Urothelium cell line (cell line): Measurements from ENCODE around the gene SNX24.

Experiments
- DNase-seq: peaks from one replicate; pipeline ENCODE4 v3.0.0; 2011; ENCODE audit warnings: low spot score, mixed read lengths
- FAIRE-seq: peaks from 2 replicates; lab custom pipeline; 2011; peaks lifted over from hg19 to GRCh38; lab: Jason Lieb, UNC

The SNX24 gene

DNA sequence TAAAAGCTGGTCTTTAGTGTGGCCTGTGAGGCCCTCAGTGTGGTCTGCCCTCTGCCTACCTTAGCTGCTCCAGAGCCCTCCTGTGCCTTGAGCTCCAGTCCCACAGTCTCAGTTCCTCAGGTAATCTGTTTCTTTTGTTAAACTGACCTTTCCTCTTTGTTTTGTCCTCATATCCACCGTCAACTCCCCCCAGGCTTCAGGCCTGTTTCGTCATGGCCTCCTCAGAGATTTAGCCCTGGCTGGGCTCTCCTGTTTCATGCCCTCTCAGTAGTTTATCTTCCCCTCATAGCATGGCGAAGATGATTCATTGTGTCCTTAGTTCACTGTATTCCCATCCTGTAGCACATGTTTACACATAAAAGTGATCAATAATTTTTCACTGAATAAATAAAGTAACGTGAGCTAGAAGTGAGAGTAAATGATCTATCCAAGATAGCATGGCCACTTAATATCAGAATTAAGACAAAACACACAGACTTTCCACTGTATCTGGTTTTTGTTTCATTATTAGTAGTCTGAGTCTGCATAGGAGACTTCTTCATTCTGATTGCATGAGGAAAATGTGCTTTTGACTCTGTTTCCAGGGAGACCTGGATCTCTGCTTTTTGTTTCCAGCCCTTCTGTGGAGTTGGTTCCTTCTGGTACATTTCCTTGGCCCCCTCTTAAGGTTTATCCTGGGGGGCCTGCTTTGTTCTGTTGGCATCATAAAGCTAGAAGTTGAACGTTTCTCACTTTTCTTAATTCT lies 70.5 kb downstream of the SNX24 start:
- FAIRE-seq (no peak), DNase-seq (no peak)

GRCh38 chr5:122916490-122916889 lies 71.1 kb downstream of the SNX24 start:
- no peak for DNase-seq
- FAIRE-seq: no peak

GRCh38 chr5:122919969-122920368 lies 74.6 kb downstream of the SNX24 start:
- DNase-seq: no peak
- no peak for FAIRE-seq

GRCh38 chr5:122921826-122922225 lies 76.4 kb downstream of the SNX24 start:
- DNase-seq: no peak
- FAIRE-seq: no peak

DNA sequence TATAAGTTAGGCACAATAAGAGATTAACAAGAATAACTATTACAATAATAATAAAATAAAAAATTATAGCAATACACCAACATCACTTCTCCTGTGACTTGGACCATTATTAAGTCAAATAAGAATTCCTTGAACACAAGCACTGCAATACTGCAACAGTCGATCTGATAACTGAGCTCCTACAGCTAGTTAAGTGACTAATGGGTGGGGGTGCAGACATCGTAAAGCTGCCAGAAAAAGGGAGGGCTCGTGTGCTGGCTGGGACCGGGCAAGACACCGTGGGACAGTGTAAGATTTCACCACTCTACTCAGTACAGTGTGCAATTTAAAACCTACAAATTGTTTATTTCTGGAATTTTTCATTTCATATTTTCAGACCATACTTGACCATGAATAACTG lies 78.8 kb downstream of the SNX24 start:
- no peak for DNase-seq

DNA sequence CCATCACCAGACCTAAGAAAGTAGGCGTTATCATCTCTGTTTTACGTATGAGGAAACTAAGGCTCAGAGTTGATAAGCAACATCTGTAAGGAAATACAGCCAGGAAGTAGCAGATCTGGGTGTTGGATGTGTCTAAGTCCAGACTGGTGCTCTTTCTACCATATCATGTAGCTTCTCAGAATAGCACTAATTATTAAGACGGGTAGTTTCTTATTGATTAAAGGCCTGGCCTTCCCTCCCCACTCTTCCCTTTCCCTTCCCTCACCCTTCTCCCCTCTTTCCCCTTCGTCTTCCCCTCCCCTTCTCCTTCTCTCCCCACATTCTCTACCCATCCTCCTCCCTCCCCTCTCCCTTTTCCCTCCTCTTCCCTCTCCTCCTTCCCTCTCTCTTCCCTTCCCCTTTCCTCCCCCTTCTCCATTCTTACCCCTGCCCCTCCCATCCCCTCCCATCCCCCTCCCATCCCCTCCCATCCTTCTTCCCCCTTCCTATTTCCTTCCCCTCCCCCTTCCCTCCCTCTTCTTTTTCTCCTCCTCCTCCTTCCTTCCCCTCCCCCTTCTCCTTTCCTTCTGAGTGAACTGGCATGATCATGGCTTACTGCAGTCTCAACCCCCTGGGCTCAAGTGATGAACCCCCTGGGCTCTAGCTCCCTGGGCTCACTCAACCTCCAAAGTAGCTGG lies 79.4 kb downstream of the SNX24 start:
- FAIRE-seq (no peak), DNase-seq (no peak)

More for the DNA sequence above, 78.8 kb downstream of the SNX24 start:
- no peak for FAIRE-seq

- DNase-seq (no peak), FAIRE-seq (no peak)
Measured at GRCh38 chr5:122929001-122929400, 83.6 kb downstream of the SNX24 start.

DNA sequence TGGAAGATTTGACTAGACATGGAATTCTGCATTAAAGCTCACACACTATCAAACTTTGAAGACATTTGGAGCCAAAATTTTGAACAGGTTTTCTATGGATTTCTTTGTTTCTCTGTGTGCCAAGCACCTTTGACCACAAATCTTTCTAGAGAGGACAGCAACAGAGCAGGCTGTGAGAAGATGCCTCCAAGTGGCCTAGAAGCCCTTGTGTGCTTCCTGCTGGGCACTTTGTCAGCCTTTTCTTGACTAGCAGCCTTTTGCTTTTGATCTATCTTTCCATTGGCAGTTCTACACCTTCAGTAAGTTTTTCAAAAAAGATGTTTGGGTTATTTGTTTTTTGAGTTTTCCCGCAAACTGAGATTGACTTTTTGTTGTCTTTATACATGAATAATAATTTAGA lies 84.6 kb downstream of the SNX24 start:
- no peak for FAIRE-seq

GRCh38 chr5:122933956-122934355 lies 88.5 kb downstream of the SNX24 start:
- no peak for FAIRE-seq

More for the DNA sequence above, 84.6 kb downstream of the SNX24 start:
- DNase-seq: no peak

GRCh38 chr5:122936088-122936487 lies 90.7 kb downstream of the SNX24 start:
- DNase-seq: no peak
- no peak for FAIRE-seq

More at GRCh38 chr5:122933956-122934355, 88.5 kb downstream of the SNX24 start:
- DNase-seq: no peak

GRCh38 chr5:122937914-122938313 lies 92.5 kb downstream of the SNX24 start:
- FAIRE-seq (no peak), DNase-seq (no peak)

DNA sequence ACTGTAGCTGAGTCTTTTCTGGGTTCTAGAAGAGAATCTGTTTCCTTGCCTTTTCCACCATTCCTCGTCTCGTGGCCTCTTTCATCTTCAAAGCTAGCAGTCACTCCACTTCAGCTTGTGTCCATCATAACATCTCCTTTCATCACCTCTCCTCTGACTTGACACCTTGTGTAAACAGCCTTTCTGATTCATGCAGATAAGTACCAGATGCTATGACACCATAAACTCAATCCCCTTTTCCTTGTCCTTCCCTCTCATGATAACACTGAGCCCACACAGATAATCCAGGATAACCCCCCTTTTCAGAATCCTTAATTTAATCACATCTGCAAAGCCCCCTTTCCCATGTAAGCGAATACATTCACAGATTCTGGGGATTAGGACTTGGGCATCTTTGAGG lies 95.5 kb downstream of the SNX24 start:
- DNase-seq (no peak), FAIRE-seq (no peak)

DNA sequence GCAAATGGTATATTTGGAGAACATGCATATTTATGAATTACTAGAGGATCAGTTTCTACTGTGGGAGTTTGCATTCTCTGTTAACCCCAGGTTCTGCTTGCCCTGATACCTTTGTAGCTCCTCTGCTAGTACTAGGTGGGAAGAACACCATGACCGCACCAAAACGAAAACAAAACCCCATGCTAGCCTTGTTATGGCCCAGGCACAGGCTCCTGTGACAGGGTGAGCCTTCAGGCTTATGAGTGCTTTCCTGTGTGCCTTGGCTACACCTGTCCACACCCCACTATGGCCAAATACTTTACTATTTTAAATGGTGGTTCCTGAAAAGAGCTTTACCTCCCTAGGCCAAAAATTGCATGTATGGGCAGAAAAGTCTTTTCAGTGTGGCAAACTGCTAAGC lies 96.3 kb downstream of the SNX24 start:
- FAIRE-seq (no peak), DNase-seq (no peak)

GRCh38 chr5:122942164-122942914 lies 96.9 kb downstream of the SNX24 start:
- DNase-seq: no peak

GRCh38 chr5:122943050-122943698 lies 97.8 kb downstream of the SNX24 start:
- DNase-seq: no peak
- FAIRE-seq: no peak

More at GRCh38 chr5:122942164-122942914, 96.9 kb downstream of the SNX24 start:
- no peak for FAIRE-seq

DNA sequence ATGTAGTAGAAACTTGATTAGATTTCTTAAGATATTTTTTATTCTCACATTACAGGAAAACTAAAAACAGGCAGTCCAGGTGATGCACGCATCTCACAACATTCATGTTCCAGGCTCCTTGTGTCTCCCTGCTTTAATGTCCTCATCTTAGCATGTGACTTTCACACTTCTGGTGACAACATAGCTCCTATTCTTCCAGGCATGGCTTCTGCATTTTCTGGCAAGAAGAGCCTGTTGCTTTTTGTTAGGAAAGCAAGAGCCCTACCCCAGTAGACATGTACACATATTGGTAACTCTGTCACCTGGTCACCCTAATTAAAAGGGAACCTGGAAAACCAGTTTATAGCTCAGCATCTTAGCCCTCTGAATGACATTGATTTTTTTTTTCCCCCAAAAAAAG lies 98.6 kb downstream of the SNX24 start:
- DNase-seq (no peak), FAIRE-seq (no peak)

DNA sequence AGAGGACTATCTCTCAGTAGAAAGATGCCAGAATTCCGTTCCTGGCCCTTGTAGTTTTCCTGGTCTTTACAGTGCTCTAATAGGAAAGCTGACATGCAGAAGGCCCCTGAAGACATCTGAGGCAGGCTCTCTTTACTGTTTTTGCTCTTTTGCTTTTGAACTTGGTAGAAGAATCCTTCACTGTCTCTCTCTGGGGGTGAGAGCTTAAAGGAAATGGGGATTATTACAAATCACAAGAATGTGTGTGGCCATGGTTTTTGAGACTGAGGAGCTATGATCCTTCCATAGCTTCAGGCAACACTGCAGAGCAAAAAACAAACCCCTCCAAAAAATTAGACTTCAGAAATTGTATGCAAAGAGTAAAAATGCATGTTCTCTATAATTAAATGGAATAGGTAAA lies 102.0 kb downstream of the SNX24 start:
- FAIRE-seq (no peak), DNase-seq (no peak)

DNA sequence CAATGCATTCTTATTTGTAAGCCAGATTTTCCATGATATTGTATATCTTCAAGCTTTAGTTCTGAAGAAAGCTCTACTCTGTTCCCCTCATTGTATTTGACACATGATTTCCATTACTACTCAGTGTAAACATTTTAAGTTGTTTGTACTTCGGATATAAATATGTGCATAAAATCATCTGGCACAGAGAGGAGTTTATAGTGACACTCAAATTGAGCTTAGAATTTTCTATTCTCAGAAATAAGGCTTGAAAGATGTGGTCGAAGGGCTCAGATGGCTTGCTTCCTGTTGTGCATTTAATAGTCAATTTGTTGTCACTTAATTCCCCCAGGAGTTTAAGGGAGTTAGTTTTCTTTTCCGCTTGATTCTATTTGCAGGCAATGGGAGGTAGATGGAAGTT lies 102.4 kb downstream of the SNX24 start:
- DNase-seq: no peak
- FAIRE-seq: no peak

GRCh38 chr5:122948319-122948718 lies 102.9 kb downstream of the SNX24 start:
- DNase-seq: no peak
- FAIRE-seq: no peak

GRCh38 chr5:122951658-122952057 lies 106.2 kb downstream of the SNX24 start:
- DNase-seq: no peak
- no peak for FAIRE-seq

- FAIRE-seq (no peak), DNase-seq (no peak)
Measured at GRCh38 chr5:122954719-122955118, 109.3 kb downstream of the SNX24 start.
